ENCODE data around the gene TSPAN11.
"Not testable (repeated sequence)": the region's sequence is repeated elsewhere in the genome, so short reads cannot be mapped to it uniquely, and the experiment has no call there.

Gene TSPAN11

DNA sequence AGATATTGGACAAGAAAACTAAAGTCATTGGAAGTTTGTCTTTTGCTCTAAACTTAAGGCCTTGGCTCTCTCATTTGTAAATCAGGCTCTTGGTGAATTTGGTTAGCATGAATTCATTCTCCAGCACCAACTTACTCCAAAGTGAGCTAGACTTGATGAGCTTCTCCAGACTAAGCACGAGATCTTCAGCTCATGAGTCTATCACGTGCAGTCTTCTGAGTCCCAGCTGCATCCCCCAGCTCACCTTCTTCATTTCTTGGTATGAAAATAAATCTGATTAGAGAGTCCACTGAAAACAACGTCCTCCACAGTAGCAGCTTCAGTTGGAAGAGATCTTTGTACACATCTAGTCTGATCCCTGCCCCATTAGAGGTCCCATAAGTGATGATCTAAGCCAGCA is 94.6 kb downstream of the TSPAN11 start:
- no peak for FAIRE-seq
- TF ChIP-seq, protein P1, sequence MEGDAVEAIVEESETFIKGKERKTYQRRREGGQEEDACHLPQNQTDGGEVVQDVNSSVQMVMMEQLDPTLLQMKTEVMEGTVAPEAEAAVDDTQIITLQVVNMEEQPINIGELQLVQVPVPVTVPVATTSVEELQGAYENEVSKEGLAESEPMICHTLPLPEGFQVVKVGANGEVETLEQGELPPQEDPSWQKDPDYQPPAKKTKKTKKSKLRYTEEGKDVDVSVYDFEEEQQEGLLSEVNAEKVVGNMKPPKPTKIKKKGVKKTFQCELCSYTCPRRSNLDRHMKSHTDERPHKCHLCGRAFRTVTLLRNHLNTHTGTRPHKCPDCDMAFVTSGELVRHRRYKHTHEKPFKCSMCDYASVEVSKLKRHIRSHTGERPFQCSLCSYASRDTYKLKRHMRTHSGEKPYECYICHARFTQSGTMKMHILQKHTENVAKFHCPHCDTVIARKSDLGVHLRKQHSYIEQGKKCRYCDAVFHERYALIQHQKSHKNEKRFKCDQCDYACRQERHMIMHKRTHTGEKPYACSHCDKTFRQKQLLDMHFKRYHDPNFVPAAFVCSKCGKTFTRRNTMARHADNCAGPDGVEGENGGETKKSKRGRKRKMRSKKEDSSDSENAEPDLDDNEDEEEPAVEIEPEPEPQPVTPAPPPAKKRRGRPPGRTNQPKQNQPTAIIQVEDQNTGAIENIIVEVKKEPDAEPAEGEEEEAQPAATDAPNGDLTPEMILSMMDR (IDR thresholded peaks at IDR 0.05; ENCODE audit: insufficient read depth, missing control alignments): no peak
- DNase-seq (ENCODE audit: insufficient read length, low spot score): no peak

GRCh38 chr12:31021809-31022494 is 95.4 kb downstream of the TSPAN11 start:
- DNase-seq (ENCODE audit: insufficient read length, low spot score) (no peak), FAIRE-seq (no peak)
- TF ChIP-seq, protein P1 (IDR thresholded peaks at IDR 0.05; ENCODE audit: insufficient read depth, missing control alignments): no peak

DNA sequence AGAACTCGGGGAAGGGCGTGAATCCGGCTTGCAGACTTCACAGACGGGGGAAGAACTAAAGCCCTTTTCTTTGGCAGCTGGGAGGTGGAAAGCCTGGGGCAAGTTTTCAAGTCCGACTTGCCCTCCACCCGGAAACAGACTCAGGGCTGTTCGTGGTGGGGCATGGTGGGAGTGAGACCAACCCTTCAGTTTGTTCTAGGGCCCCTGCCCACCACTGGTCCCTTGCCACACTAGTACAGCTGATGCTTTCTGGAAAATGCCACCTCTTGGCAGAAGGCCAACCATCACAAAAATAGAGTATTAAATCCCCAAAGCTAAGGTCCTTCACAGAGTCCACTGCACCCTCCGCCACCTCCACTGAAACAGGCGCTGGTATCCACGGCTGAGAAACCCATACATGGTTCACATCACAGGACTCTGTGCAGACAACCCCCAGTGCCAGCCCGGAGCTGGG is 96.8 kb downstream of the TSPAN11 start:
- no peak for FAIRE-seq
- TF ChIP-seq, protein P1 (IDR thresholded peaks at IDR 0.05; ENCODE audit: insufficient read depth, missing control alignments): no peak
- no peak for DNase-seq (ENCODE audit: insufficient read length, low spot score)

- TF ChIP-seq, protein P1 (IDR thresholded peaks at IDR 0.05; ENCODE audit: insufficient read depth, missing control alignments): no peak
- no peak for FAIRE-seq
- DNase-seq (ENCODE audit: insufficient read length, low spot score): no peak
Measured at GRCh38 chr12:31026202-31026601, 99.7 kb downstream of the TSPAN11 start.

DNA sequence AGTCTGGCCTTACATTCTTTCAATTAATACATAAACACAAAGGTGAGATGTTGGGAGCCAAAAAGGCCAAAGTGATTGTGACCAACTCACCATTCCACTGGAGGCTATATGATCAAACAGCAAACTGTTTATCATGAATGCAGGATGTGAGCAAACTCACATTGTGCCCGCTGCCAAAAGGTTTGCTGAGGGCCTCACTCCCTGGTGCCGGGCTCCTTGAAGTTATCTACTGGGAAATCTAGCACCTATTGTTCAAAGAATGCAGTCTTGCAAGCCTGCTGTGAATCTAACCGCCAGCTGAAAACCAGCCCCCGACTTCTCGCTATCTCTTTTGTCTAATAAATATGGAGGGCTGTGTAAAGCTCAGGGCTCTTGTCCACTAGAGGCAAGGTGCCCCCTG is 100.5 kb downstream of the TSPAN11 start:
- FAIRE-seq; DNase-seq (ENCODE audit: insufficient read length, low spot score): not testable (repeated sequence)

- FAIRE-seq (no peak), DNase-seq (ENCODE audit: insufficient read length, low spot score) (no peak)
- TF ChIP-seq, protein P1 (IDR thresholded peaks at IDR 0.05; ENCODE audit: insufficient read depth, missing control alignments): no peak
Measured at GRCh38 chr12:31029468-31029867, 102.9 kb downstream of the TSPAN11 start.

DNA sequence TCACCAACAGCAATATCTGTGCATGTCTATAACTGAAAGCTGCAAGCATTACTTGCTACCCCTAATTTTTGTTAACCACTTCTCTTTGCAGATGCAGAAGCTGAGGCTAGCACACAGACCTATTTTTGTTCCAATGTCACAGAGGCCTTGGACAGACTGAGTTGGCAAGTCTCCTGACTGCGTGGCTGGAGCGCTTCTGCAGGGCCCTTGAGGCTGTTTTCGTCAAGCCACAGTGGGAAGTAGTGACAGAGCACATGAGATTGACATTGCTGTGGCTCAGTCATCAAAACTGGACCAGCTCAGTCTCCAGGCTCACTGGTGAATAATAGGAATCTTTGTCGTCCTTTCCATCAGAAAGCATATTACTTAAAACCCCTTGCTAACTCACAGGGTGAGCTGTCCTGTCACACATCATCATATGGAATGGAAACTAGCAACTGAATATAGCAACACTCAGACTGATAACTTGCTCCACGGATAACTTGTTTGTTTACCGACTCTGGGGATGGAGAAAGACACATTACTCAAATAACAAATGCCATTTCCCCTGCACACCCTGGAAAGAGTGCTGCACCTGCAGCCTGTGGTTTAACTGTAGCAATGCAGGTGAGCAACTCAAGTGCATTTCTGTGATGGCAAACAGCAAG is 103.5 kb downstream of the TSPAN11 start:
- no peak for FAIRE-seq
- TF ChIP-seq, protein P1 (IDR thresholded peaks at IDR 0.05; ENCODE audit: insufficient read depth, missing control alignments): no peak
- DNase-seq (ENCODE audit: insufficient read length, low spot score): no peak
